NCI-H226 (cell line): ENCODE results near the gene KRR1.
"Not testable (repeated sequence)": the region's sequence is repeated elsewhere in the genome, so short reads cannot be mapped to it uniquely, and the experiment has no call there.

Source experiments
- DNase-seq: peaks from one replicate; pipeline ENCODE4 v3.0.0-alpha.2; 2015

Gene KRR1

DNA sequence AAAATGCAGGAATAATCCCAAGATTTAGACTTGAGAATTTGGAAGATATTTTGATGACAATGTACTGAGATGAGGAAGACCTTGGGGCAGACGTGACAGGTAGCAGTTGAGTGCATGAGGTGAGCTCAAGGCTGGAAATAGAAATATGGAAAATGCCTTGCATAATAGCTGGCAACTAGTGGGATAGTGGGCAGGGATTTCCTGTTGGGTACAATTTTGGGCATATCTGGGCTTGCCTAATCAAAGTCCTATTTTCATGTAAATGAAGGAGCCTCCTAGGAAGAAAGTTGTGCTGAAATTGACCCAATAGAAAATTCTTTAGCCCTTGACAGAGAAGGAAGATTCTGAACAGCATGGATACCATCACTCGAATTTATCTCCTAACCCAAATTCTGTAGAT lies 37.3 kb downstream of the KRR1 start:
- DNase-seq = no peak

- no peak for DNase-seq
Observed at GRCh38 chr12:75471902-75472890, 39.2 kb downstream of the KRR1 start.

GRCh38 chr12:75460204-75460603 lies 51.2 kb downstream of the KRR1 start:
- DNase-seq = no peak

DNA sequence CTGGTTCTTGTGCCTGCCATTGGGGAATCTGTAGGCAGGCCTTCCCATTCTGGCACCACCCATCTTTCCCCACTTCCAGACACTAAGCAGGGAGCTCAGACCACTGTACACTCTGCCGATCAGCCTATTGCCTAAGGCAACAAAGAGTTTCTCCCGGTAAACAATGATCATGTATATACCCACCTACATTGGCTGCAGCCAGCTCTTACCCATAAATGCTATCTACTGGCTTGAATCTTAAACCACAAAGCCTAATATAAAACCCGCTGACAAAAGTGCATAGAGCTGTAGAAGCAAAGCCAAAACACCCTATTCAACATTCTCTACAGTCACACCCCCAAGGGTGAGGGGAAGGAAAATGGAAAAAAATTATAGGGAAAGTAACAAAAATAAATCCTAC lies 51.7 kb downstream of the KRR1 start:
- DNase-seq = no peak

DNA sequence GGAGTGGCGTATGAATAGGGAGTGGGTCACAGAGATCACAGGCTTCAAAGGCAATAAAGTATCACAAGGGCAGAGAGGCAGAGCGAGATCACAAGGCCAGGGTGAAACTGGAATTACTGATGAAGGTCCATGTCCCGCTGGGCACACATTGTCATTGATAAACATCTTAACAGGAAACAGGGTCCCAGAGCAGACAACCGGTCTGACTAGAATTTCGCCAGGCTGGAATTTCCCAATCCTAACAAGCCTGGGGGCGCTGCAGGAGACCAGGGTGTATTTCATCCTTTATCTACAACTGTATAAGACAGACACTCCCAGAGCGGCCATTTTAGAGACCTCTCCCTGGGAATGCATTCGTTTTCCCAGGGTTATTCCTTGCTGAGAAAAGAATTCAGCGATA lies 53.5 kb downstream of the KRR1 start:
- DNase-seq = not testable (repeated sequence)

DNA sequence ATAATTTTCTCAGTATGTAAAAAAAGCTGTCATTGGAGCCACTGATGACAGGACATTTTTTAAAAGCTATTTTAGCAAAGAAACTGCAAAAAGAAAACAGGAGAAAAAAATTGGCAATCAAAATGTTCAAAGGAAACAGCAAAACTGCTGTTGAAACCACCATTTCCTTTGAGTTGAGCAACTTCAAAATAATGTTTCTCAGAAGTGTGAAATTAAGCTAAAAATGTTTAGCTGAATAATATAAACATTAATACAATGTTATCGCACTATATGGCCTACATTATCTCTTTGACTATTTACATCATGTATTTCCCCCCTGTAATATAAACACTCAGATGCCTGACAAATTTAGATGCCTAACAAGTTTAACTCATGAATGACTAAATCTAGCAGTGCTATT lies 54.2 kb downstream of the KRR1 start:
- DNase-seq = no peak

GRCh38 chr12:75455839-75456238 lies 55.6 kb downstream of the KRR1 start:
- no peak for DNase-seq

DNA sequence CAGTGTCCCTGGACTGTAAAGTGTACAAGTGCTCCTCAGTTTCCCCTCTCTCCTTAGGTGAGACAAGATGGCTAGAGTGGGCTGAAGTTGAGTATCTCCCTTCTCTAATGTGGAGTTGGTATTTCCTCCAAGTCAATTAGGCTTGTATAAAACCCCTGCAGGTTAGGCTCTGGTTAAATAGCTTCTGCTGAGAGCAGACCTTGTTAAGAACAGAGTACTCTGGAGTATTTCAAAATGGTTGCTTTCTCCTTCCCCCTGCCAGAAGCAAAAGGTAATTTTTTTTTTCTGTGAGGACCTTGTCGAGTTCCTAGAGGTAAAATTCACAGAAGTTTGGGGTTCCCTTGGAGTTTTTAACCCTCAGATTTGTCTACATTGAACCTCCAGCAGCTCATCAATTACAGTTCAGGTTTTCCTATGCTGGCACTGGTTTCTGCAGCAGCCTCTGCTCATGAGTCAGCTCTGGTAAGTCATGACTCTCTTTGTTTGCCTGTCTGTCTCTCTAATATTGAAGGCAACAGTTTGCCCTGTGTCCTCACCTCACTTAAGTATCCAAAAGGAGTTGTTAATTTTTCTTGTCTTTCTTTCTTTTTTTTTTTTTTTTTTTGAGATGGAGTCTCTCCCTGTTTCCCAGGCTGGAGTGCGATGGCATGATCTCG lies 58.6 kb downstream of the KRR1 start:
- peak; percentile 49 for DNase-seq

DNA sequence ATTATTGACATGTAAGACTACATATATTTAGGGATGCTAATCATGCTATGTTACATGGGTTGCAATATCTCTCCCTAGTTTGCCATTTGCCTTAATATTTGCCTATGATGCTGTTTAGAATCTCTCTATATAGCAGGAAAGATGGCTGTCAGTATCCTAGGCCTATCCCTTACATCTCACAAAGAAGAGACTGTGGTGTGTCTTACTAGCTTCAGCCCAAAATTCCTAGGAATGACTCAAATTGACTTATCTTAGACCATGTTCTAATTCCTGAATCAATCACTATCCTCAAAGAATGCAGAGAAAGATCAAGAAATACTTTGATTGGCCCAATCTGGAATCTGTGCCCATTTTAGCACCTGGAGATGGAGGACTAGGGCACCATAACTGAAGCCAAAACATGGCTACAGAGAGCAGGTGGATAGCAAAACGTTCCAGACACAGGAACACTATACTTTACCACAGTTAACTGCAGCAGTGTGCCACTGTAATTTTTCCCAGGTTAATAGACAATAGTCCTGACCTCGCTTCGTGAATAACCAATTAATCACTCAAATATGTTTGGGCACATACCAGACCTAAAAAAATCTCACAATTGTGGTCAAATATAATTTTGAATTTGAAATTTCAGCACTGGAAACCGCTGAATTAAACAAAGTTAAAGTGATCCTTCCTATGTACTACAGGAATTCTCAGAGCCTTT lies 63.6 kb downstream of the KRR1 start:
- no peak for DNase-seq

DNA sequence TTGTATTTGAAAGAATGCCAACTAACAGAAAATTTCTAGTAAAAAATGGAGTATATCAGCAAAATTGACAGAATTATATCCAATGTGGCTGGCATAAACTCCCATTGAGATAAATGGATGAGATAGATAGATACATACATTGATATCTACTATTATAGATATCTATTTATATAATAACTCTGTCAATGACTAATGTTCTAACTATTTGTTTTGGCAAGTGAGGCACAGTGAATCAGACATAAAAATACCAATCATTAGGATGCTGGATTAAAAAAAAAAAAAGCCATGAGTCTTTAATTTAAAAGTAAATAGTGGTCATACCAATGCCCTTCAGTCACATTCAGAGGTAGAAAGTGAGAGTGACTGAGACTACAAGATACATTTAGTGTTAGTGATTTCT lies 64.6 kb downstream of the KRR1 start:
- DNase-seq = peak; percentile 36

DNA sequence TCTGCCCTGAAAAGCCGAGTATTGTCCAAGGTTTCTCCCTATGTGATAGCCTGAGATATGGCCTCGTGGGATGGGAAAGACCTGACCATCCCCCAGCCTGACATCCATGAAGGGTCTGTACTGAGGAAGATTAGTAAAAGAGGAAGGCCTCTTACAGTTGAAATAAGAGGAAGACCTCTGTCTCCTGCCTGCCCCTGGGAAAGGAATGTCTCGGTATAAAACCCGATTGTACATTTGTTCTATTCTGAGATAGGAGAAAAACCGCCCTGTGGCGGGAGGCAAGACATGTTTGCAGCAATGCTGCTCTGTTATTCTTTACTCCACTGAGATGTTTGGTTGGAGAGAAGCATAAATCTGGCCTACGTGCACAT lies 66.3 kb downstream of the KRR1 start:
- not testable (repeated sequence) for DNase-seq

DNA sequence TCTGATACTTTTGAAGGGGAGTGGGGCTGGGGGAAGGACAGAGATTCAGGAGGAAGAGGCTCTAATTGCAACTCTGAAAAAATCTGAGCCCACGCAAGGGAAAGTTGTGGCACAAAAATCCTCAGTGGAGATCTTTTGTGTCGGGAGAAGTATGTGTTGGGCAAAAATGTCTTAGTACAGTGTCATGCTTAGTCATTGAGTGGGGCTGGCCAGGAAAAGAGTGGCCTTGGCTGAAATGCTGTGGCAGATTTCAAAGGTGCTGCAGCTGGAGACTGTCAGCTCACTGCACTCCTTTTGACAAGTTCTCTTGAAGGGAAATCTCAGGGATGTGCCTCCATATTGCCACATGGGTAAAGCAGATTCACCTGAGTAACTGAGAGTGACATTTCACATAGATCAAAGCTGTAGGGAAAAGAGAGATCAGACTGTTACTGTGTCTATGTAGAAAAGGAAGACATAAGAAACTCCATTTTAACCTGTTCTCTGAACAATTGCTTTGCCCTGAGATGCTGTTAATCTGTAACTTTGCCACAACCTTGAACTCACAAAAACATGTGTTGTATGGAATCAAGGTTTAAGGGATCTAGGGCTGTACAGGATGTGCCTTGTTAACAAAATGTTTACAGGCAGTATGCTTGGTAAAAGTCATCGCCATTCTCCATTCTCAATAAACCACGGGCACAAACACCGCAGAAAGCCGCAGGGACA lies 66.8 kb downstream of the KRR1 start:
- no peak for DNase-seq

GRCh38 chr12:75443709-75444108 lies 67.7 kb downstream of the KRR1 start:
- DNase-seq = no peak

DNA sequence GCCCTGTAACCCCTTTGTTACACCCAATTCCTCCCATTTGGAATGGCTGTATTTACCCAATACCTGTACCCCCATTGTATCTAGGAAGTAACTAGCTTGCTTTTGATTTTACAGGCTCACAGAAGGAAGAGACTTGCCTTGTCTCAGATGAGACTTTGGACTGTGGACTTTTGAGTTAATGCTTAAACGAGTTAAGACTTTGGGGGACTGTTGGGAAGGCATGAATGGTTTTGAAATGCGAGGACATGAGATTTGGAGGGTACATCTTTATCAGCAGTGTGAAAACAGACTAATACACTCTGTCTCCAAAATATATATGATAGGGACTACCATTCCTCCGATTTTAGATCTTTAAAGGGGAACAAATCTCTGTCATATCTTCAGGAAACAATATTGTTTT lies 69.0 kb downstream of the KRR1 start:
- DNase-seq = not testable (repeated sequence)

- DNase-seq = not testable (repeated sequence)
Observed at GRCh38 chr12:75441687-75442449, 69.5 kb downstream of the KRR1 start.
